Tibial nerve (tissue), 4 donors: ENCODE data around the gene MED12L. TPM values are rescaled to one million over a fixed set of nuclear protein-coding genes. Genes with fewer than 3 reads are reported as not detected.

ENCODE experiments used
- DNase-seq, 2 donors: peaks; one replicate each; pipeline ENCODE4 v3.0.0-alpha.2; 2019; ENCODE audit warnings: low spot score in 2 of 2
- H3K27ac ChIP-seq, 4 donors: fragments of 200-600 bp; sonication (generic) in 3 of 4; one replicate each; pipeline ENCODE4 v1.5.1; 2017 to 2019; ENCODE audit warnings: mild to moderate bottlenecking in 1 of 4
- H3K27me3 ChIP-seq, 2 donors: fragments of 200-600 bp; sonication (generic) in 1 of 2; one replicate each; pipeline versions ENCODE4 v1.5.1 to v1.6.0; 2017 to 2019
- H3K36me3 ChIP-seq, 3 donors: fragments of 200-600 bp; sonication (generic); one replicate each; pipeline ENCODE4 v1.5.1; 2018 to 2019
- H3K4me1 ChIP-seq, 4 donors: fragments of 200-600 bp; sonication (generic) in 3 of 4; one replicate each; pipeline ENCODE4 v1.5.1; 2017 to 2019
- H3K4me3 ChIP-seq, 4 donors: fragments of 200-600 bp; sonication (generic) in 3 of 4; one replicate each; pipeline ENCODE4 v1.5.1; 2017 to 2019; ENCODE audit warnings: mild to moderate bottlenecking in 1 of 4, moderate library complexity in 1 of 4
- H3K9me3 ChIP-seq, 4 donors: fragments of 200-600 bp; sonication (generic) in 3 of 4; one replicate each; pipeline ENCODE4 v1.5.1; 2017 to 2019
- EP300 ChIP-seq, 2 donors: sonication (generic); formaldehyde crosslinking; IDR thresholded peaks; one replicate each; pipeline ENCODE4 v1.6.1; 2017; ENCODE audit warnings: antibody characterized with exemption in 2 of 2, mild to moderate bottlenecking in 1 of 2
- POLR2A ChIP-seq, 2 donors: fragments of 450-650 bp; IDR thresholded peaks; one replicate each; pipeline ENCODE4 v1.6.1; 2017; ENCODE audit warnings: antibody characterized with exemption in 2 of 2, mild to moderate bottlenecking in 2 of 2, moderate library complexity in 2 of 2
- WGBS, 2 donors: methylation state at CpG; one replicate each; pipeline ENCODE4 v1.1.5; 2018; 5-methylcytosine and 5-hydroxymethylcytosine counted together
- total RNA-seq, 4 donors: library from RNA; depleted of rRNA; stranded (reverse); fragments of >200 nt; gene quantifications; one replicate each; pipeline ENCODE4 v1.1.0, GENCODE V29; 2016
- TF ChIP-seq, protein P1 (sequence below), 5 experiments: fragments of 200-600 bp in 3 of 5; fragments of 450-650 bp in 2 of 5; sonication (generic) in 3 of 5; IDR thresholded peaks; one replicate each; pipeline ENCODE4 v1.5.1; 2016 to 2019; ENCODE audit warnings: antibody characterized with exemption in 5 of 5, mild to moderate bottlenecking in 3 of 5, moderate library complexity in 2 of 5

MED12L gene, protein sequence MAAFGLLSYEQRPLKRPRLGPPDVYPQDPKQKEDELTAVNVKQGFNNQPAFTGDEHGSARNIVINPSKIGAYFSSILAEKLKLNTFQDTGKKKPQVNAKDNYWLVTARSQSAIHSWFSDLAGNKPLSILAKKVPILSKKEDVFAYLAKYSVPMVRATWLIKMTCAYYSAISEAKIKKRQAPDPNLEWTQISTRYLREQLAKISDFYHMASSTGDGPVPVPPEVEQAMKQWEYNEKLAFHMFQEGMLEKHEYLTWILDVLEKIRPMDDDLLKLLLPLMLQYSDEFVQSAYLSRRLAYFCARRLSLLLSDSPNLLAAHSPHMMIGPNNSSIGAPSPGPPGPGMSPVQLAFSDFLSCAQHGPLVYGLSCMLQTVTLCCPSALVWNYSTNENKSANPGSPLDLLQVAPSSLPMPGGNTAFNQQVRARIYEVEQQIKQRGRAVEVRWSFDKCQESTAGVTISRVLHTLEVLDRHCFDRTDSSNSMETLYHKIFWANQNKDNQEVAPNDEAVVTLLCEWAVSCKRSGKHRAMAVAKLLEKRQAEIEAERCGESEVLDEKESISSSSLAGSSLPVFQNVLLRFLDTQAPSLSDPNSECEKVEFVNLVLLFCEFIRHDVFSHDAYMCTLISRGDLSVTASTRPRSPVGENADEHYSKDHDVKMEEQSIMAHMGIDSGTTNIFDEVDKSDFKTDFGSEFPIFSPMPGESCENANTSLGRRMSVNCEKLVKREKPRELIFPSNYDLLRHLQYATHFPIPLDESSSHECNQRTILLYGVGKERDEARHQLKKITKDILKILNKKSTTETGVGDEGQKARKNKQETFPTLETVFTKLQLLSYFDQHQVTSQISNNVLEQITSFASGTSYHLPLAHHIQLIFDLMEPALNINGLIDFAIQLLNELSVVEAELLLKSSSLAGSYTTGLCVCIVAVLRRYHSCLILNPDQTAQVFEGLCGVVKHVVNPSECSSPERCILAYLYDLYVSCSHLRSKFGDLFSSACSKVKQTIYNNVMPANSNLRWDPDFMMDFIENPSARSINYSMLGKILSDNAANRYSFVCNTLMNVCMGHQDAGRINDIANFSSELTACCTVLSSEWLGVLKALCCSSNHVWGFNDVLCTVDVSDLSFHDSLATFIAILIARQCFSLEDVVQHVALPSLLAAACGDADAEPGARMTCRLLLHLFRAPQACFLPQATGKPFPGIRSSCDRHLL (N-terminal part only)
- 1 to 10 TPM; 1.2 to 5.9 (median 2.4) TPM for total RNA-seq

DNA sequence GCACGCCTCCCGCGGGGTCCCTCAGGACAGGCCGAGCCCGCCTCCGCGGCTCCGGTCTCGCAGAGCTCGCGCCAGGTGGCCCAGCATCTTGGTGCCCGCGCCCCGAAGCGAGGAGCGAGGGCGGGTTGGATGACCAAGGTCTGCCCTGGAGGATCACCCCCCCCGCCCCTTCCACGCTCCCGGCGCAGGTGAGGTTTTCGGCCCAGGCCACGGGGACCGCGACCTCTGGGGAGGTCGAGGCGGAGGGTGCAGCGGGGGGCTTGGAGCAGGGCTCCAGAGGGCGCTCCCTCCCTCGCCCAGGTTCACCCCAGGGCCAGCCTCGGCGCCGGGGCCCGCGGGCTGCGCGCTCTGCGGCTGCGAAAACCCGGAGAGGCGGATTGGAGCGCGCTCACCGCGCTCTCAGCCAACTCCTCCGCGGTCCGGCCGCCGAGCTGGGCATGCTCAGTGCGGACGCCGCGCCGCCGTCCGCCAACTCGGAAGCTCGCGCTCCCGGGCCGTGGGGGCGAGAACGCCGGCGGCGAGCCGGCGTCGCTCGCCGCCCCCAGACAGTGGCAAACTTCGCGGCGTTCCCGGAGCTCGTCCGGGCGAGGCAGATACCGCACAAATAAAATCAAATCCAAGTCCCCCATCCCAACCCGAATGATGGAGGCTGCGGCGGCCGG is at the start of gene MED12L:
MED12L (plus strand) TSS at position 438 of the 662 bp plus-strand sequence. CDS start 1,263 bp downstream, outside the sequence.
- H3K36me3 ChIP-seq, result no peaks in the 10 kb centered on the region
- no peaks in the 10 kb centered on the region for H3K9me3 ChIP-seq
- TF ChIP-seq POLR2A (IDR thresholded peaks at IDR 0.05), result peak in 1 of 2 donors; percentile 22
- TF ChIP-seq, protein P1, sequence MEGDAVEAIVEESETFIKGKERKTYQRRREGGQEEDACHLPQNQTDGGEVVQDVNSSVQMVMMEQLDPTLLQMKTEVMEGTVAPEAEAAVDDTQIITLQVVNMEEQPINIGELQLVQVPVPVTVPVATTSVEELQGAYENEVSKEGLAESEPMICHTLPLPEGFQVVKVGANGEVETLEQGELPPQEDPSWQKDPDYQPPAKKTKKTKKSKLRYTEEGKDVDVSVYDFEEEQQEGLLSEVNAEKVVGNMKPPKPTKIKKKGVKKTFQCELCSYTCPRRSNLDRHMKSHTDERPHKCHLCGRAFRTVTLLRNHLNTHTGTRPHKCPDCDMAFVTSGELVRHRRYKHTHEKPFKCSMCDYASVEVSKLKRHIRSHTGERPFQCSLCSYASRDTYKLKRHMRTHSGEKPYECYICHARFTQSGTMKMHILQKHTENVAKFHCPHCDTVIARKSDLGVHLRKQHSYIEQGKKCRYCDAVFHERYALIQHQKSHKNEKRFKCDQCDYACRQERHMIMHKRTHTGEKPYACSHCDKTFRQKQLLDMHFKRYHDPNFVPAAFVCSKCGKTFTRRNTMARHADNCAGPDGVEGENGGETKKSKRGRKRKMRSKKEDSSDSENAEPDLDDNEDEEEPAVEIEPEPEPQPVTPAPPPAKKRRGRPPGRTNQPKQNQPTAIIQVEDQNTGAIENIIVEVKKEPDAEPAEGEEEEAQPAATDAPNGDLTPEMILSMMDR (IDR thresholded peaks at IDR 0.05), result peak in 1 of 5 experiments; percentile 31
- TF ChIP-seq EP300 (IDR thresholded peaks at IDR 0.05), result no peak
- H3K27me3 ChIP-seq, result peaks cover 0 to 25% of the 10 kb centered on the region in 2 donors
- DNase-seq, result peak in 1 of 2 donors; percentile 13
- H3K27ac ChIP-seq, result peak within 1 kb of the TSS in 3 of 4 donors; percentile 0 to 83 (median 65)
- peak within 1 kb of the TSS; percentile 42 to 82 (median 52) for H3K4me3 ChIP-seq
- WGBS, 2 donors, result 1 to 3% methylated on average over 28 to 42 of the region's 84 CpGs
- H3K4me1 ChIP-seq, result peaks cover 0 to 33% (median 10%) of the 10 kb centered on the region in 4 donors

DNA sequence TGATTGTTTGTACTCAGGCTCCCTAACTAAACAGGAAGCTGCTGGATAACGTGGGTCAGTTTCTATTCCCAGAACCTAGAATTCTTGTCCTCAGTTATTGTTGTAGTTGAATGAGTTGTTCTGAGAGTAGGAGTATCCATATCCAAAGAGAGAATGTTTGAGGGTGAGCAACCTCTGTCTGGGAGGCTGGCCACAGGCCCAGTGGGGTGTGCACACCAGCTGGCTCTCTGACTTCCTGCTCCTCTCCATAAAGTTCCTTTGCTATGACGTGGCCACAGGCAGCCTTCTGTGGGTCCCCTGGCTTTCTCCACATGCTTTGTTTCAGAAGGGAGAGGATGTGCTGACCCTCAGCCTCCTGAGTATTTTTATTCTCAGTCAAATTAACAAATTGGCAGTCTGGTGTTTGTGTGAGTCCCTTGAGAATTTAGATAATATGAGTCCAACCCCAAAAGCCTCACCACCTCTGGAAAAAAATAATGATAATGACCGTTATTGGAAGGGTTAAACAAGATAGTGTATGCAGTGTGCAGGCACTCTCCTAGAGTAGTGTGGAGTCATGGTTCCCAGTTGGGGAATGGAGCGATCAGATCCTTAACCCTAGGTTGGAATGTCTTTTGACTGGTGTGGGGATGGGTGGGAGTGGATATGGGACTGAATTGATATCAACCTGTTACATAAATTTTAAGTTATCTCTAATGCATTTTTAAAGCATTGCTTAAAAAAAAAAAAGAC is 47.6 kb upstream of the MED12L start:
- no peak for DNase-seq
- TF ChIP-seq EP300 (IDR thresholded peaks at IDR 0.05), result no peak
- TF ChIP-seq, protein P1 (IDR thresholded peaks at IDR 0.05), result no peak
- TF ChIP-seq POLR2A (IDR thresholded peaks at IDR 0.05), result no peak
- H3K9me3 ChIP-seq, result peaks cover 0 to 4% (median 0%) of the 10 kb centered on the region in 4 donors
- no peaks in the 10 kb centered on the region for H3K27me3 ChIP-seq
- H3K4me3 ChIP-seq, result no peak overlapping the region
- no peaks in the 10 kb centered on the region for H3K36me3 ChIP-seq
- H3K27ac ChIP-seq, result no peak overlapping the region
- H3K4me1 ChIP-seq, result no peaks in the 10 kb centered on the region
- 28 to 29% methylated on average over 4 of the region's 4 CpGs for WGBS, 2 donors

DNA sequence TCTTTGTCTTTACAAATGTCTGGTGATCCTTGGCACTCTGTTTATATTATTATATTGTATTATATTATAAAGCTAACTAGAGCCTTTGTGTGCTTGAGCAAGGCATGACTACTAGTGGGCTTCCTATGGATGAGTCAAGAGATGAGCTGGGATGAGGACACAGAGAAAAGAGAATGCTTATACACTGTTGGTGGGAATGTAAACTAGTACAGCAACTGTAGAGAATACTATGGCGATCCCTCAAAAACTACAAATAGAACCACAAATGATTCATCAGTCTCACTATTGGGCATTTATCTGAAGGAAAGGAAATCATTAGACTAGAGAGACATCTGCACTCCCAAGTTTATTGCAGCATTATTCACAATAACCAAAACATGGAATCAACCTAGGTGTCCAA is 40.8 kb upstream of the MED12L start:
- Histone ChIP-seq H3K4me3 (no peak overlapping the region), H3K4me1 (peaks cover 0 to 4% (median 0%) of the 10 kb centered on the region in 4 donors), H3K27ac (no peak overlapping the region), H3K9me3 (no peaks in the 10 kb centered on the region), H3K36me3 (no peaks in the 10 kb centered on the region), H3K27me3 (no peaks in the 10 kb centered on the region)
- WGBS, 2 donors, result 88 to 94% methylated on average over 1 of the region's 1 CpG
- TF ChIP-seq POLR2A (IDR thresholded peaks at IDR 0.05) (no peak), EP300 (IDR thresholded peaks at IDR 0.05) (no peak)
- TF ChIP-seq, protein P1 (IDR thresholded peaks at IDR 0.05), result no peak
- DNase-seq, result no peak

DNA sequence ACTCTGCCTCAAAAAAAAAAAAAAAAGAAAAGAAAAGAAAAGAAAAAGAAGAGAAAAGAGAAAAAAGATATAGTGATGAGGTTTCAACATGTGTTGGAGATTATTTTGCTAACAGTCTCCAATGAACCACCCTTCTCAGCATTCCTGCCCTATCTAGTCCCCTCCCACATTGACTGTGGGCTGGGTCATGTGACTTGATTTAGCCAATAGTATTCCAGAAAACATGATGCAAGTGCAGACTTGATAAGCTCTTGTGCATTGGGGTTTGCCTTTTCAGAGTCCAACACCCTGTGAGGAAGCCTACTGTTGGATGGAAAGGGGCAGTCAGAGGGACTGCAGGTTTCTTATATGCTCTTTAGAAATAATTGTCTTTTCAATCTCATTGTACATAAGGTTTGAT is 37.8 kb upstream of the MED12L start:
- DNase-seq, result no peak
- TF ChIP-seq EP300 (IDR thresholded peaks at IDR 0.05) (no peak), POLR2A (IDR thresholded peaks at IDR 0.05) (no peak)
- no peaks in the 10 kb centered on the region for H3K36me3 ChIP-seq
- no peak overlapping the region for H3K27ac ChIP-seq
- no peaks in the 10 kb centered on the region for H3K9me3 ChIP-seq
- no peaks in the 10 kb centered on the region for H3K27me3 ChIP-seq
- H3K4me3 ChIP-seq, result no peak overlapping the region
- H3K4me1 ChIP-seq, result peaks cover 0 to 4% (median 0%) of the 10 kb centered on the region in 4 donors
